GM18502 (cell line): ENCODE results near the gene SLC44A1.
A peak's percentile ranks its signal among the peaks of the same experiment; 100 is the strongest.

ENCODE experiments used
- ATAC-seq: cut with Tn5 transposase; IDR thresholded peaks from one replicate; pipeline ENCODE4 v1.9.1; 2021; ENCODE audit warnings: mild to moderate bottlenecking; ENCODE audit not compliant: unreplicated experiment, poor library complexity

The SLC44A1 gene

DNA sequence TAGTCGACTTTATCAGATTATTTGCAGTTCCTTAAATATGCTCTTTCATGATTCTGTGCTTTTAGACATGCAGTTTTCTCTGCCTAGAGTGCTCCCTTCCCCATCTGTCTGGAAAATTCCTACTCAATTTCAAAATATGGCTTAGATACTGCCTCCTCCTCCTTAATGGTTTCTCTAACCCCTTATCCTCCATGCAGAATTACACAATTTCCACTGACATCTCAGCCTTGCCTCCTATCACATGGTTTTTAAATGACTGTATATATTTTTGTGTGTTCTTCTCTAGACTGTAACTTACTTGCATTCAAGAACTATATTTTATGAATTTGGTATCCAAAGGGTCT, 85.2 kb downstream of the SLC44A1 start:
- ATAC-seq = no peak

DNA sequence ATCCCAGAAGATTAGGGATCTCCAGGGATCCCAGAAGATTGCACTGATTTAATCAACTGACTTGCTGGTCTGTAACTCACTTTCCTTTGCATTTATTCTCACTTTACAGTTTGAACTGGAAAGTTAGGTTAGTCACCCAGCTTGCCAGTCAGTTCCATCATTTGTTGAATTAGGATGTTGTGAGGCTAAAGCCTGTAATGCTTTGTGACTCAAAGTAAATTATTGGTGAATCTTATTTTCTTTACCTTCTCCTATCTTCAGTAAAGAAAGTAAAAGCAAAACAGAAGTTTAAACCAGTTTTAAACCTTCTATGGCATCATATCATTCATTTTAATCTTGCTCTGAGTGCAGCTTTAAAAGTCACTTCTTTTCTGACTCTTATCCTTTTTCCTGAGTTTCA, 85.8 kb downstream of the SLC44A1 start:
- no peak for ATAC-seq

DNA sequence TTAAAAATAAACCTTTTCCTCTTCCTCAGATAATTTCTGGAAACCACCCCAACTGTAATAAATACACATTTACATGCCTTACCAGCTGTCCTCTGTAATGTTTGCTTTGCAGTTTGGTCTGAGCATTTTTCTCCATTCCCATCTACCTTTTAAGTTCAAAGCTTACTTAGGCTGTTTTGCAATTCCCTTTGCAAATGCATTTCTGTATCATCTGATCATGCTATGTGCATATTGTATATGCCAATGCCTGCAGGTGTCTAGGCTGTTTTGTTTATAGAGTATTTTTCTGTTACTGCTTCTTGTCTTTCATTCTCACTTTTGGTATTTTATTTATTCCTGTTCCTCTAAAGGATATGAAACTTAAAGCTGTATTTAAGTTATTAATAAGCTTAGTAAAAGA, 86.3 kb downstream of the SLC44A1 start:
- peak; percentile 57 for ATAC-seq

DNA sequence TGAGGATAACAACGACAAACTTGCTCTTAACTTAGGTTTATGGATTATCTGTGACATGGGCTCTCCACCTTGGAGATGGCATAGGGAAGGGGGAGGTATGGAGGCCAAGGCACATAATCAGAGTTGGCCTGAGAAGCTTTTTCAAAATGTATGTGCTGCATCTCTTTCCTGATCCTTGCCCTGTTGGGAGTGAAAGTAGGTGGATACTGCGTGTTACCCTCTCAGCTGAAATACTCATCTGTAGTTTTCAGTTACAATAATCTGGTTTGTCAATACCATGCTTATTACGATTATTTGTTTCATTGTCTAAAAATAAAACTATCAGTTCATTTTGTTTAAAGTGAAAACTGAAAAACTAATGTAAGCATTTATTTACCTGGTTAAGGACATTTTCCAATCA, 86.7 kb downstream of the SLC44A1 start:
- peak; percentile 39 for ATAC-seq

DNA sequence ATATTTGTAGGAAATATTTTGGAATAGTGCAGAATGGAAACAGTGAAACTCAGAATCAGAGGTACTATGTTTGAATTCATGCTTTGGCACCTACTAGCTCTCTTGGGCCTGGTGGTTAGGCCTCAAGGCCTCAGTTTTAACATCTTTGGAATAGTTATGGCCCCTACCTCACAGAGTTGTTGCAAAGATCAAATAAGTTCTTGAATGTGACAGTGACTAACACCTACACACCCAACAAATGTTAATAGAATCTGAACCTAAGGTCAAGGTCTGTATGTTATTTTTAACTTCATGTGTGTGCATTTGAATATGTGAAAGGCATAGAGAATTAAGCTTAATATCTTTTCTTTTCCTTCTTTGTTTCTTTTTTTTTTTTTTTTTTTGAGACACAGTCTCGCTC, 87.3 kb downstream of the SLC44A1 start:
- no peak for ATAC-seq

DNA sequence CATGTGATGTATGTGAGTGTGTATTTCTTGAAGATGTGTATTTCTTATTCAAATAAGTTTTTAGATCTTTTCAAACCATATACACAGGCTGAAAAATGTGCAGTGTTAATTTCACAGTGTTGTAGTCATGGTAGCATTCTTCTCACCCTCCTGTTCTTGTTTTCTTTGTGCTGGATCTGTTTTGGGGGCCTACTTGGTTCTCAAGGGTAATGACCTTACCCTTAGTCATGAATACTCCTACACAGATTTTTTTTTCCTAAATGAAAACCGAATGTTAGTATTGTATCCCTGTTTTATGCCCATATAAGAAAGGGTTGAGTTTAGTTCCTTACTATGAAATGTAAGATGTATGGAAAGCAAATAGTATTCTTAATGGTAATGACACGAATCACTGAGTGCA, 88.0 kb downstream of the SLC44A1 start:
- ATAC-seq = no peak

DNA sequence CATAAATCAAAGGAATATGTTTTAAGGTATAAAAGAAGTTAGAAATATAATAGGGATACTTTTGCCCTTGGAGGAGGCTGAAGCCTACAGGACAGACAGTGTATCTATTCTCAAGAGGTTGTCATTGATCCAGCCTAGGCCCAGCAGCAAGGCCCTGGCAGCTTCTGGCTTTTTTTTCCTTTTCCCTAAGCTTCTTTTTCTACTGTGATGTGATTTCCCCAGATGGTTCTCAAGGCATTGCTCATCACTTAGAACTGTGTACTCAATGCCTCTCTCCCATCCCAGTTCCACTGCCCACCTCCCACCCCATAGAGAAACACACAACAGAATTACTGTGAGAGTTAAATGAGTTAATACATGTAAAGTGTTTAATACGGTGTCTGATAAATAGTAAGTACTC, 88.6 kb downstream of the SLC44A1 start:
- no peak for ATAC-seq

DNA sequence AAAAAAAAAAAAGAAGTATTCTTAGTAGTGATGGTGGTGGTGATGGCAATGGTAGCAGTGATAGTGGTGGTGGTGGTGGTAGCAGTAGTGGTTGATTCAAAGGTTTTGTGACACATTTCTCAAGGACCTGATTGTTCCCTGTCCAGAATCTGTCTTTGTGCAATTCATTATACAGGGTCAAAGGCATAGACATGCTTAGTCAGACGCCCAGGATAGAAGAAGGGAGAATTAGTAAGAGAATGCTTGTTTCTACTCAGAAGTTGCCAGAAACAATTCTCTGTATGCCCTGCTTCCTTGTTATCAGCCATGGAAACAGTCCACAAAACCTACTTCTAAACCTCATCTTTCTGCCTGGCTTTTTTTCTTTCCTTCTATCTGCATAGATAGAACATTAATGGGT, 89.4 kb downstream of the SLC44A1 start:
- no peak for ATAC-seq

DNA sequence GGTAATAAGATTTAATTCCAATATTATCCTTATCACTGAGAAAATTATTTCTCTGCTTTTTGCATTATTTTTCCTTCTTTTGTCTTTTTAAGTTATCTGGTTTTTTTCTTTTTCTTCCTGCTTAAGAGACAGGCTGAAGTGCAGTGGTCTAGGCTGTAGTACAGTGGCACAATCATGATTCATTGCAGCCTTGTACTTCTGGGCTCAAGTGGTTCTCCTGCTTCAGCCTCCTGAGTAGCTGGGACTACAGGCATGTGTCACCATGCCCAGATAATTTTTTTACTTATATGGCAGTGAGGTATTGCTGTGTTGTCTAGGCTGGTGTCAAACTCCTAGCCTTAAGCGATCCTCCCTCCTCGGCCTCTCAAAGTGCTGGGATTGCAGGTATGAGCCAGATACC, 93.9 kb downstream of the SLC44A1 start:
- no peak for ATAC-seq

DNA sequence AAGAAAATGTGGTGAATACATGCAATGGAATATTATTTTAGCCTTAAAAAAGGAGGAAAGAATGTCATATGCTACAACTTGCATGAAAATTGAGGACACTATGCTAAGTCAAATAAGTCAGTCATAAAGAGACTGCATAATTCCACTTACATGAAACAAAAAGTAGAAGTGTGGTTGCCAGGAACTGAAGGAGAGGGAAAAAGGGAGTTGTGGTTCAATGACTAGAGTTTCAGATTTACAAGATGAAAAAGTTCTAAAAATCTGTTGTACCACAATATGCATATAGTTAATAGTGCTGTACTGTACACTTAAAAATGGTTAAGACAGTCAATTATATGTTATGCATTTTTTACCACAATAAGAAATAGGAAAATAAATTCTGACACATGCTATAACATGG, 95.4 kb downstream of the SLC44A1 start:
- ATAC-seq = peak; percentile 54

DNA sequence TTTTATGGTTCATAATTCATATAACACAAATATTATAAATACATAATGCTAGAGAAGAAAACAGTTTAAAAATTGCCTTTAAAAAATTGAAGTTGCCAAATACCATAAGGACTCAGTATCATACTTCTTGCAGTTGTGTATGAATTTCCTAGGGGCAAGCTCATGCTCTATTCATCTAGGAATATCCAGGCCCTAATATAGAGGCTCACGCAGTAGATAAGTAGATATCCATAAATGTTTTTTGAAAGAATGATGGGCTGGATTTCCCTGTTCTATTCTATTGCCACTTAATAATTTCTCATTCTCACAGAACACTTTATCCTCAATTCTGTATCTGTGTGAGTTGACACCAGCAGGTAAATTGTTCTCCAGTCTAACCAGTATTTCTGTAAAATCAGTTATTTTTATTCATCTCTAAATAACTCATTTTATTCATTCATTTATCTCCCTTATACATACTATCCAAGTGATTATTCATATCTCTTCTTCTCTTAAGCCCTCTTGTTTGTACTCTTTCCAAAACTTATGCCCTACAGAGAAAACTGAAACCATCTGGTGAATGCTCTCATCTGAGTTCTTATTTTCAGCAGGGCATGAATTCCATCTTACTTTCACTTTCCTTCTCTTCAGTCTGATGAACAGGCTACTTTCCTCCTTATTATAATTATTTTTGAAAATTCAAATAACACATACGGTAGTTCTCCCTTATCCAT, 97.1 kb downstream of the SLC44A1 start:
- peak; percentile 66 for ATAC-seq

DNA sequence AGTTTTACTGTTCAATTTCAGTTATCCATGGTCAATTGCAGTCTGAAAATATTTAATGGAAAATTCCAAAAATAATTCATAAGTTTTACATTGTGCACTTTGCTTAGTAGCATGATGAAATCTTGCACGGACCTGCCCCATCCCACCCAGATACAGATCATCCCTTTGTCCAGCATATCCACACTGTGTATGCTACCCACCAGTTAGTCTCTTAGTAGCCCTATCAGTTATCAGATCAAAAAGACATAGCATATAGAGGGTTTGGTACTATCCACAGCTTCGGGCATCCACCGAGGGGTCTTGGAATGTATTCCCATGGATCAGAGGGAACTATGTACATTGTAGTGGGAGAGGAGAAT, 97.7 kb downstream of the SLC44A1 start:
- ATAC-seq = no peak

DNA sequence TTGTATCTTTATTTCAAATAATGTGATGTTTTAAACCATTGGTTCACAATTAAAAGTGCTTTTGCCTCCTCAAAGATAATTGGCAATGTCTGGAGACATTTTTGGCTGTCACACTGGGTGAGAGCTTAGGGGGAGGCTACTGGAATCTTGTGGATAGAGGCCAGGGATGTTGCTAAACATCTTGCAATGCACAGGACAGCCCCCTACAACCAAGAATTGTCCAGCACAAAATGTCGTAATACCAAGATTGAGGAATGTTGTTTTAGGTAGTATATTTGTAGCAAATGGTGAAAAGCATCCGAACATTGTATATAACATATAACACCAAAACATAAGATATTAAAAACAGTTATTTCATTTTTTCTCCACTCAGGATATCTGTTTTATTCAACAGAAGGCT, 99.8 kb downstream of the SLC44A1 start:
- ATAC-seq = no peak

DNA sequence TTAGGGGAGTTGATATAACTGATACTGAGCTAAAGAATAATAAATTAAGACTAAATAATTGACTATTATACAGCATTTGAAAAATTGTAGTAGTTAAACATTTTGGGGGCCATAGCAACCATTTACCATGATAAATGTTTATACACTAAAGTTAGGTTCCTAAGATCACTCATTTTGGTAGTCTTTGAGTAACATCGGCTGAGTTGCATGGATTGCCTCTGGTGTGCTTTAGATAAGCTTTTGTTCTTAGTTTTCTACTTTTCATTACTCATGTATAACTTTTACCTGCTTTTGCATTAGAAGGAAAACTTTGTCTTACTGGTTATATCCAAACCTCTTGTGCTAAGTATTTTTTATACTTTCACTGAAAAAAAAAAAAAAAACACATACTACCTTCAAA, 101.2 kb downstream of the SLC44A1 start:
- ATAC-seq = no peak

DNA sequence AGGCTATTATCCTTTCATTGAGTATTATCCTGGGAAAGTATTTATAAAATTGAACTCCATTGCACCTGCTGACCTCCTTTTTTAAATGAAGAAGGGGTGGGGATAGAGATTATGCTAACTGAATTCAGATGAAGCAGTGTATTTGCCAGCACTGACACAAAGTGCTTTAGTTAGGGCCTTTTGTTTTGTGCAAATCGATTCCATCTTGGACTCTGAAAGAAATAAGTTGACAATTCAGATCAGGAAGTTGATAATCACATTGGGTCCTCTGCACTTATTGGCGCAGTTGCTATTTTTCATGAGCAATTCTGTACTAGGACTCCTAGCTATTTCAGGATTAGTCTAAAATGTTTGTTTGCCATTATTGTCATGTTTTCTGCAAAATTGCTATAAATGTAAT, 101.8 kb downstream of the SLC44A1 start:
- no peak for ATAC-seq

DNA sequence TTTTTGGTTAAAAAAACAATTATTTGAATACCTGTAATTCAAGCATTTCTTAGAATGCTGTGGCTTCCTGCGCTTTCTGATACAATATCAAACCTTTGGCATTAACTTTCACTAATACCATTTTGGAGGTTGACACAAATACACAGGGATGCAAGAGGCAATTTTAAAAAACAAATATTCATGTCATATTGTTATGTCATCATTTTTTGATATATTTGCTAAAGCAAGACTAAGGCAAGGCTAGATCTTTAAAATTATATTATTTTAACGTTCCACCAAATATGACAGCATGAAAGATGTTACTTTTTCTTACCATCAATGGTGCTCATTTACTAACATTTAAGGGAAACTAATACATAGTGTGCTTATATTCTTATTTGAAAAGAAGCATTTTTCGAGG, 110.0 kb downstream of the SLC44A1 start:
- no peak for ATAC-seq

DNA sequence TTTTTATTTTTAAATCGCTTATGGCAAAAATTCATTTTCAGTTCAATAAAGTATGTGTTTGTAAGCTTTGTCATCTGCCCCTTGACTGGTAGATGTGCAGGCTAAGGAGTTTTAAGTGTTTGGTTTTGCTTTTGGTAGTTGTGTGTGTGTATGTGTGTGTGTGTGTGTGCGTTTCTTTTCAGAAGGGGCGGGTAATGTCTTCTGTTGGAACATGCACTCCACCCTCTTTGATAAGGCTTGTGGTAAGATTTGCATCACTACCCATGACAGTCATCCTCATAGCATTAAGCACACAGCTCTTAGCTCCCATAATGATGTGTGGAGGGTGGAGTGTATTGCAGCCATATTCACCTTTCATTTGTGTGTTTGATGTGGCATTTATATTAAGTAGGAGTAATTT, 111.3 kb downstream of the SLC44A1 start:
- ATAC-seq = peak; percentile 77

DNA sequence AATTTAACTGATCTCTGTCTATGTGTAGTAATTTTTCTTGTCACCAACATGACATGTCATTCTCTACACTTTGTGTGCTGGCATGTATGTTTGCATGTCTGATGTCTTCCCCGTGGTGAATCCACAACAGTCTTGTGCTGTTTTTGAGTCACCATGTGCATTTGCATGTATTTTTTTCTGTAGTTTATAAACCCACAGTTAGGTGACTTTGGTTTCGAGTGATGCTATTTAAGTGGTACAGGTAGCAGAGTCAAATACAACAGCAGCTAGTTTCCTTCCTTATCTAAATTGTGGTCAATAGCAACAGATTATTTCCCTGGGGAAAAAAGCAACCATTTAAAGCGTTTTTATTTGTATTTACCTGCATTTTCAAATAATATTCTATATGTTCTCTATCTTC, 113.5 kb downstream of the SLC44A1 start:
- peak; percentile 95 for ATAC-seq

DNA sequence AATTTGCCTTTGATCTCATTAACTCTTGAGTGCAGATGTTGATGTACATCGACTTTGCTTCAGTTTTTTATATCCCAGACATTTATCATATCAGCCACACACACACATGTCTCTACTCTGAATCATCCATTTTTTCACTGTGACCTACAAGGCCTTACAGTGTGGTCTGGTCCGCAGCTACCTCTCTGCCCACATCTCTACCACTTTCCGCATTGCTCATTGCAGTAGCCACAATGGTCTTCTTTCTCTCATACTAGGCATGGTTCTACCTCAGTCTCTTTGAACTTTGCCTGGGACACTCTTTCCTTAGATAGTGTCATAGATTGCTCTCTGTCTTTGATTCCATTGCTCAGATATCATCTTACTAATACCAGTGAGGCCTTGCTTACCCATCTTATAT, 115.4 kb downstream of the SLC44A1 start:
- ATAC-seq = no peak

DNA sequence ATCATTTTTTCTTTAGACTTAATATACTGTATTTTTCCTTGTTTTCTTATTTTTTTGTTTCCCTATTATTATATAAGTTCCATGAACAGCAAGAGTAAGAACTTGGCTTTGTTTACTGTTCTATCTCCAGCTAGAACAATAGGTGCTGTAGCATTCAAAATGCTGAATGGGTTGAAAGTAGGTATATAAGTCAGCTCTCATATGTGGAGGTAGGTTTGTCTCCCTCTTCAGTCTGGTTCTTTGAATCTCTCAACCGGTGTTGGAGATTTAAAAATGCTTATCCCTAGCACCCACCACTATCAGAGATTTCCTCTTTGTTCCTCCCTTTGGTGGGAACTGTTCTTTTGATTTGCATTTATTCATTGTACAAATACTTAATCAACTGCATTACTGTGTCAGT, 115.9 kb downstream of the SLC44A1 start:
- ATAC-seq = no peak

DNA sequence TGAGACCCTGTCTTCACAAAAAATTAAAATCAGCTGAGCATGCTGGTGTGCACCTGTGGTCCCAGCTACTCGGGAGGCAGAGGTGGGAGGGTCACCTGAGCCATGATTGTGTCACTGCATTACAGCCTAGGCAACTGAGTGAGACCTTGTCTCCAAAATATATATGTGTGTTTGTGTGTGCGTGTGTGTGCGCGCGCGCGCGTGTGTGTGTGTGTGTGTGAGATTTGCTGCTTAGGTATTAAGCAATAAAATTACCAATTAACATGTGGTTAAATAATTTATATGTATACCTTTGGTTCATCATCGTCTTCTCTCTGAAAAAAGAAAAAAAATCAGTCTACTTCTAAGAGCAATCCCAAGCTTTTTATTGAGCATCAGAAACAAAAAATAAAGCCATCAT, 117.4 kb downstream of the SLC44A1 start:
- ATAC-seq = no peak

DNA sequence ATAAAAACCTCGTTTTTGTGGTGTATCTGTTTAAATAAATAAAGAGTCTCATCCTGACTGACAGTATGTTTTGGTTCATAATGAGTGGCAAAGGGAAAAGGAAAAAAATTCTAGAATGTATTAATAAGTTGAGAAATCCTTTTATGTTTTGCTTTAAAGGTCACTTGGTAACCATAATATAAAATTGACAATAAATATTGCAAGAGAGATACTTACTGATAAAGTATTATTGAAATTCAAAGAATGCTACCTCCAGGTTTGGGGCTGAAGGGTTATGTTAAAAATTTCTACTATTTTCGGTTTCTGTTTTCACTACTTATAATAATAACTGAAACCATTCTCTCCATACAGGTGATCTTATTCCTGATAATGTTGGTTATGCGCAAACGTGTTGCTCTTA, 118.0 kb downstream of the SLC44A1 start:
- ATAC-seq = no peak

DNA sequence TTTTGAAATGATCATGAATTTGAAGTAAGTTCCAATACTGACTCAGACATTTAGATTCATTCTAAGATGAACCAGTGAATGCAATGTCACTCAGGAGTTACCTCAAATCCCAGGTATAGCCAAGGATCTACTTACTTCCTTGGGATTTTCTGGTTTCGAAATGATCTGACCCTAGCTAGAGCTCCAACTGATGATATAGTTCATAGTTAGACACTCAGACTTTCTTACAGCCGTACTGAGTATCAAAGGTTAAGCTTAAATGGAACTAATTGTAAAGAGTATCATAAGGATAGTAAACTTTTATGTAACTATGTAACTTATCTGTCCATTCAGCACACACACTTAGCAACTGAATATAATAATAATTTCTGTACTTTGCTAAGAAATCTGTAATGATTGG, 119.4 kb downstream of the SLC44A1 start:
- ATAC-seq = no peak
